Measurements from ENCODE around the gene POU3F3.

Gene POU3F3

GRCh38 chr2:104901037-104901881 lies 47.3 kb downstream of the POU3F3 start:
- DNase-seq (ENCODE audit: insufficient read length, low spot score), result no peak
- FAIRE-seq, result no peak

- DNase-seq (ENCODE audit: insufficient read length, low spot score) (no peak), FAIRE-seq (no peak)
These were observed 48.4 kb downstream of the POU3F3 start for GRCh38 chr2:104902317-104902716.

Data from GM19239 (cell line).